CD4-positive, alpha-beta T cell treated with Interleukin-12 subunit alpha and Interleukin-12 subunit beta, for 1 hour (primary cell): ENCODE results near the gene GPER1.

Source experiments
- DNase-seq: peaks from one replicate; pipeline ENCODE4 v3.0.0-alpha.2; 2020

Gene GPER1

DNA sequence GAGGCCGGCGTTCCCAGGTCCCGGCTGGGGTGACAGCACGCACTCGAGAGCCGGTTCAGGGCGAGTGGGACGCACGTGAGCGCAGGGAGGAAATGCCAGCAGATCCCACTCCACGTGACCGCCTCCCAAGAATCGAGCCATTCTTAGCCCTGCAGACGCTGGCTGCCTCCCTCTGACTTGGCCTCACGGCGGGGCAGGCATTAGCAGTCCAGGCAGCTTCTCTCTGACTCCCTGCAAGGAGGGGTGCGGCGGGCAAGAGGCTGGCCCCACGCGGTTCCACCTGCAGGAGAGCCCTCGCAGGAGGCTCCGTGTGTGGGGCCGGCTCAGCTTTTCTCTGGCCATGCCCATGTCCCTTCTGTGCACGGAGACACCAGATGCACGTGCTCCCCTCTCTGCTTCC lies 33.5 kb upstream of the GPER1 start:
- no peak for DNase-seq

DNA sequence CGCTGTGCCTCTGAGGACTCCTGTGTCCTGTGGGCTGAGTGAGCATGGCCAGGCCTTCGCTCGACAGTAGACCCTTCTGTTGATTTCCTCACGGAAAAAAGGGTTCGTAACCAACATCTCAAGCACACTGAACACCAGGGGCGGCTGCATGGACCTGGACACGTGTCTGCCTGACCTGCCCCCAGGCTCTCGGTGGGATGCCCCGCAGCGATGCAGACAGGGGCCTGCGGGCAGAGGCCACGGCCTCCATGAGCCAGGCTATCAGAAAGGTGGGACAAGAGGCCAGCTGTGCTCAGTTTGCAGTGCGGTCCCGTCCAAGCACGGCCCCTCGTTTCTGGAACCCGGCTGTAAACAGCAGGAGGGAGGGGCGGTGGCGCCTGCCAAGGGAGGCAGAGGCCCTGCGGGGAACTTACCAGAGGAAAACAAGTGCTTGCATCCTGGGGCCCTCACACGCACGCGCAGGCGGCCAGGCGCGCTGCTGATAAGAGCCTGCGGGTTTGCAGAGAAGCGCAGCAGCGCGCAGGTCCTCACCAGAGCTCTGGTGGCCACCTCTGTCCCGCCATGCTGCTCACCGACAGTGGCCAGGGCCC lies 33.0 kb upstream of the GPER1 start:
- DNase-seq = peak; percentile 46

DNA sequence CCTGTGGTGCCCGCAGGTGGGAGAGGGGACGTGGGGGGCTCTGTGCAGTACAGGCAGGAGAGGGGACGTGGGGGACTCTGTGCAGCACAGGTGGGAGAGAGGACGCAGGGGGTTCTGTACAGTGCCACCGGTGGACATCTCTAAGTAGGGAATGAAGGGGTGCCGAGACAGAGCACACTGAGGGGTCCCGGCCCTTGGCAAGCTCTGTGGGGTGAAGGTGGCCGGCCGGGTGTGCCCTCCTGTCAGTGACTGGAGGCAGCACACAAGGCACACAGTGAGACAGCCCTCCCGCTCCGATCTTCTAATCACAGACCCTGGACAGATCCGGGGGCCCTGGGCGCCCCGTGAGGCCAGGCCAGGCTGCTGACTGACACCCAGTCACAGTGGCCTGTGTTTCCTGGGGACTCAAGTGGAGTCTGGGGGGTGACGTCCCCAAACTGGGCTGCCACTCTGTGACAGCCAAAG lies 32.4 kb upstream of the GPER1 start:
- DNase-seq = no peak

DNA sequence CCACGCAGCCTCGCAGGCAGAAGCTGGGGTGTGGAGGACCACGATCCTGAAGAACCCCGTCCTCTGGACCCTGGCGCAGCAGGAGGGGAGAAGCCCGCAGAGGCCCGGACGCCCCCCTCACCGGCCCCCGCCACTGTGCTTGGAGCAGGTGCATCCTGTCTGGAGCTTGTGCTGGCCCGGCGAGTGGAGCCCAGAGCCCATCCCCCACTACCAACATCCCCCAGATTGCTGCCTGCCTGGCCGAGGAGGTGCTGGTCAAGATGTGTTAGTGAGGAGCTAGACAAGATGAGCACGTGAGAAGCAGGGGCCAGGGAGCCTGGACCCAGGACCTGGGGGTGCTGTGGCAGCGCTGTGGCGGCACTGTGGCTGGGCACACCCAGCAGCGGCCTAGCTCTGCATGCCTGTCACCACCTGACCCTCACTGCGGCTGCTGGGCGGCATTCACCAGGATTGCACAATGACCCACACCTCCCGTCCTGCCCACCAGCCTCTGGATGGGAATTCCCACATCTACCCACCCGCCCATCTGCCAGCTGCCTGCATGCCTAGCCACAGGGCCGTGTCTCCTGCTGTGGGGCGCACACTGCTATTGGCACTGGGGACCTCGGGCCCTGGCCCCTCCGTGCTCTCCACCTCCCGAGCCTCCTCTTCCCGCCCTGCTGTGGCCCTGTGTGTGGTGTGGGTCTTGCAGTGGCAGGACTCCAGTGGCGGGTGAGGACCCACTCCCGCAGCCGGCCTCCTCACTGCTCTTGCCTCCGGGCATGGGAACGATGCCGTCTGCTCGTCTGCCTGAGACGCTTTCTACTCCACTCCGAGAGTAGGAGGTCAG lies 31.7 kb upstream of the GPER1 start:
- no peak for DNase-seq

DNA sequence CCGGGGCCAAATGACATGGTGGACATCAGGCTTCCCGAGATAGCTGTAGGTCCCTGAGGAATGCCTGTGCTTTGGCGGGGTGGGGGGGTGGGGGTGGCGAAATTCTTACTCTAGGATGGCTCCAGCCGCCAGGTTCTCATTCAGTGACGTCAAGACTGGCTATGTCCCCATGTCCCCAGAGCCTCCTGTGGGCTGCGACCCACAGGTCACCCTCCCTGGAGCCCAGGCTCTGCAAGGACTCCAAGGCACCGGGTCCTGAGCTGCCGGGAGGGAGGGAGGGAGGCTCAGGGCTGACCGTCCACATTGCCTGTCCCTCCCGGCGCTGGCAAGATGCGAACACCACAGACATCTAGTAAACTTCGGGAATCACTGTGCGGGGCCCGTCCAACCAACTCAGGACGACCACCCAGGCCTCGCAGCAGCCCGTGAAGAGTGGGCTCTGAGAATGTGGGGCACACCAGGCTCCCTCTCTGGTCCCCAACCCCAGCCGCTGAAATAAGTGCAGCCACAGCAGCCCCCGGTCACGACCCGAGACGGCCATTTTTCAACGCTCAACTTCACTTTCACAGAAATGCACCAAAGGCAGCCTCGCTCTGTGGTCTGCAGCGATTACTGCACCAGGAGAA lies 31.0 kb upstream of the GPER1 start:
- DNase-seq = no peak

DNA sequence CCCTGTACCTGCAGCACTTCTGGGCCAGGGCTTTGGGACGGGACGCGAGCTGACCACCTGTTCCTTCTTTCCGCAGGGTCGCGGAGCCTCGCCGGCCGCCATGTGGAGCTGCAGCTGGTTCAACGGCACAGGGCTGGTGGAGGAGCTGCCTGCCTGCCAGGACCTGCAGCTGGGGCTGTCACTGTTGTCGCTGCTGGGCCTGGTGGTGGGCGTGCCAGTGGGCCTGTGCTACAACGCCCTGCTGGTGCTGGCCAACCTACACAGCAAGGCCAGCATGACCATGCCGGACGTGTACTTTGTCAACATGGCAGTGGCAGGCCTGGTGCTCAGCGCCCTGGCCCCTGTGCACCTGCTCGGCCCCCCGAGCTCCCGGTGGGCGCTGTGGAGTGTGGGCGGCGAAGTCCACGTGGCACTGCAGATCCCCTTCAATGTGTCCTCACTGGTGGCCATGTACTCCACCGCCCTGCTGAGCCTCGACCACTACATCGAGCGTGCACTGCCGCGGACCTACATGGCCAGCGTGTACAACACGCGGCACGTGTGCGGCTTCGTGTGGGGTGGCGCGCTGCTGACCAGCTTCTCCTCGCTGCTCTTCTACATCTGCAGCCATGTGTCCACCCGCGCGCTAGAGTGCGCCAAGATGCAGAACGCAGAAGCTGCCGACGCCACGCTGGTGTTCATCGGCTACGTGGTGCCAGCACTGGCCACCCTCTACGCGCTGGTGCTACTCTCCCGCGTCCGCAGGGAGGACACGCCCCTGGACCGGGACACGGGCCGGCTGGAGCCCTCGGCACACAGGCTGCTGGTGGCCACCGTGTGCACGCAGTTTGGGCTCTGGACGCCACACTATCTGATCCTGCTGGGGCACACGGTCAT lies 30.3 kb upstream of the GPER1 start:
- DNase-seq = no peak

DNA sequence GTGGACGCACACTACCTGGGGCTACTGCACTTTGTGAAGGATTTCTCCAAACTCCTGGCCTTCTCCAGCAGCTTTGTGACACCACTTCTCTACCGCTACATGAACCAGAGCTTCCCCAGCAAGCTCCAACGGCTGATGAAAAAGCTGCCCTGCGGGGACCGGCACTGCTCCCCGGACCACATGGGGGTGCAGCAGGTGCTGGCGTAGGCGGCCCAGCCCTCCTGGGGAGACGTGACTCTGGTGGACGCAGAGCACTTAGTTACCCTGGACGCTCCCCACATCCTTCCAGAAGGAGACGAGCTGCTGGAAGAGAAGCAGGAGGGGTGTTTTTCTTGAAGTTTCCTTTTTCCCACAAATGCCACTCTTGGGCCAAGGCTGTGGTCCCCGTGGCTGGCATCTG lies 29.6 kb upstream of the GPER1 start:
- no peak for DNase-seq

DNA sequence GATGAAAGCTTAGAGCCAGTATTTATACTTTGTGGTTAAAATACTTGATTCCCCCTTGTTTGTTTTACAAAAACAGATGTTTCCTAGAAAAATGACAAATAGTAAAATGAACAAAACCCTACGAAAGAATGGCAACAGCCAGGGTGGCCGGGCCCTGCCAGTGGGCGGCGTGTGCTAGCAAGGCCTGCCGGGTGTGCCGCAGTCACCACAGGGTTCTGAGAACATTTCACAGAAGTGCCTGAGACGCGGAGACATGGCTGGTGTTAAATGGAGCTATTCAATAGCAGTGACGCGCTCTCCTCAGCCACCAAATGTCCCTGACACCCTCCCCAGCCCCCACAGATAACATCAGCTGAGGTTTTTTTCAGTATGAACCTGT lies 29.1 kb upstream of the GPER1 start:
- DNase-seq = peak; percentile 36

DNA sequence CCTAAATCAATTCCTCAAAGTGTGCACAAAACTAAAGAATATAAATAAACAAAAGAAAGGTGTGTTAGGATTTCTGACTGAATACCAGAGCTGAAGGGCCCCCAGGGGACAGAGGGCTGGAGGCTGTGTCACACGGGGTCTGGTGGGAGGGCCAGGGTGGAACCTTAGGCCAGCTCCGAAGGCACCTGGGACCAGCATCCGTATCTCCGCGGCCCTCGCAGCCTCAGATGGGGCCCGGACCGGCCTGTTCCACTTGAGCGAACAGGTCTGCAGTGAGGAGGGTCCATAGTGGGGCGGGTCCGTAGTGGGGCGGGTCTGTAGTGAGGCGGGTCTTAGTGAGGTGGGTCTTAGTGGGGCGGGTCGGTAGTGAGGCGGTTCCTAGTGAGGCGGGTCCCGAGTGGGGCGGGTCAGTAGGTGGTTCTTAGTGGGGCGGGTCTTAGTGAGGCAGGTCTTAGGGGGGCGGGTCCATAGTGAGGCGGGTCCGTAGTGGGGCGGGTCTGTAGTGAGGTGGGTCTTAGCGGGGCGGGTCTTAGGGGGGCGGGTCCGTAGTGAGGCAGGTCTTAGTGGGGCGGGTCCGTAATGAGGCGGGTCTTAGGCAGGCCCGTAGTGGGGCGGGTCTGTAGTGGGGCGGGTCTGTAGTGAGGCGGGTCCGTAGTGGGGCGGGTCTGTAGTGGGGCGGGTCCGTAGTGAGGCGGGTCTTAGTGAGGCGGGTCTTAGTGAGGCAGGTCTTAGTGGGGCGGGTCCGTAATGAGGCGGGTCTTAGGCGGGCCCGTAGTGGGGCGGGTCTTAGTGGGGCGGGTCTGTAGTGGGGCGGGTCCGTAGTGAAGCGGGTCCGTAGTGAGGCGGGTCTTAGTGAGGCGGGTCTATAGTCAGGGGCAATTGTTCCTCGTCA lies 28.5 kb upstream of the GPER1 start:
- no peak for DNase-seq

DNA sequence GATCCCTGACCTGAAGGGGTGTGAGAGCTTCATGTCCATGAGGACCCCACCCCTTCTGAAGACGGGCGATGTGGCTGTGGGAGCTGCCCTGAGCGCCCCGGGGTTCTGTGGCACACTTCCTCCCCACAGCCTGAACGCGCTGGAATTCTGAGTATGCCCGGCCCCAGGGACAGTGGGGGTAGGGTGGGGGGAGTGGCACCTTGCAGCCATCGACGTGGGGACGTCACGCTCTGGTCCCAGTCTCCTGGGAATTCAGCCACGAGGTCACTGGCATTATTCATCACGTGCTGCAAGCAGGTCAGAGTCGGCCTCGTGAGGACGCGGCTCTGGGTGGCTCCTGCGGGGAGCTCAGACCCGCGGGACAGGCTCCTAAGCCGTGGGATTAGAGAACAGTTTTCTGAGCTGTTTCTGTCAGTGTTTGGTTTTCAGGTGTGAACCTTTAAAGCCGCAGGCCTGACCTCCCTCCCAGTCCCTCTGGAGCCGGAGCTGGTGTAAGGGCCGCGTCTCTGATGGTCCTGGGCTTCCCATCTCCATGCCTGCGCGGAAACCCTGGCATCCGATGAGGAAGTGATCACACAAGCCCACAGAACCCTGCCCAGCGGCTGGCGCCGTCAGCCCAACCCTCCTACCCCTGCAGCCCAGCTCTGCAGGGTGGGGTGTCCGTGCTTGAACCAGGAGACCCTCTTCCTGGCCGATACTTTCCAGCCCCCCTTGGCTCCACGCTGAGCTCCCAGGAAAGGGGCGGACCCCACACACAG lies 27.4 kb upstream of the GPER1 start:
- DNase-seq = no peak

DNA sequence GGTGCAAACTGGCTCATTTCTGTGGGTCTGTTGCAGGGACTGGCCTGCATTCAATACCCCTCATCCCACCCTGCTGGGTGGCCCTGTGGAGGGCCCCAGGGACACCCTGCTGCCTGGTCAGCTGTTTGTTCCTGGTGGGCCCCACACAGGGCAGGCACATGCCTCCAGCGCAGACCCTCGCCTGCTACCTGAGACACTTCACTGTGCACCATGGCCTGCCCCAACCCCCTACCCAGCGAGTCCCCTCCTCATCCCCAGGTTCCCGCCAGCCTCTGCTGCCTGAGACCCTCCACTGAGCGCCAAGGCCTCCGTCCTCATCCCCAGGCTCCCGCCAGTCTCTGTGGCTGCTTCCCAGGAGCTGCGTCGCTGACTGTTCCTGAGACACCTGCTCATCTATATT lies 26.7 kb upstream of the GPER1 start:
- DNase-seq = no peak

DNA sequence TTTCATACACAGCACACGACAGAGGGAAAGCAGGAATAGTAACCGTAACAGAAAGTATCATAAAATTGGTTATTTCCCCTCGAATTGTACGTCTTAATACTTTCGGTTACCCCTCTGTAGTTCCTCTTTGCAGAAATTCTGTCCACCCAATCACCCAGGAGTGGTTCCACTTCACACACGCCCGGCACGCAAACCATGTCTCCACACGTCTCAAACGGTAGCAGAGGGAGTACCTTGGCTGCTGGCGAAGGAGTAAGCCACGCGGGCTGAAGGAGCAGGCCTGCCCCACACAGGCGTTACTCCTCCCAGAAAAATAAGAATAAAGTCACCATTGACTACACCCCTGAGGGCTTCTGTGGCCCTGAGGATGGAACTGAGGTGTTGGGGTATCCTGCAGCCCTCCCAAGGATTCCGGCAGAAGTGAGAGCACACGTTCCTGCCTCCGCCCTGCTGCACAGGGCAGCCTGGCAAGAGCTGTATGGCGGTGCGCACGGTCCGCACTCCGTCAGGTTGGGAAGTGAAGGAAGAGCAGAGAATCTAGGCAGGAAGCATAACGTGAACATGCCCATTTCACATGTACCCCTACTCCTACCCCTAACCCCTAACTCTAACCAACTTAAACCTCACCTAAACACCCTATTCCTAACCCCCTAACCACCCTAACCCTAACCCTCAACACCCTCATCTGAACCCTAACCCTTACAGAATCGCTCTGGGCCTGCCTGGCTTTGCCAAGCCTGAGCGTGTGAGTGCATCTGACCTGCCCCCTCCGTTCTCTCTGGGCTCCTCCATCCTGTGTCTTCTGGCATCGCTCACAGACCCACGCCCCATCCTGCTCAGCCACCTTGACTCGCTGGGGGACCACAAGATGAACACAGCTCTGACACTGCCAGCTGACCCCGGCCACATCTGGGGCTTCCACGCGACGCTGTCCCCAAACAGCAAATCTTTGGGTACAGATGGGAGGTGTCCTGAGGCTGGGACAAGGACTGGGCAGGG lies 25.3 kb upstream of the GPER1 start:
- DNase-seq = no peak

DNA sequence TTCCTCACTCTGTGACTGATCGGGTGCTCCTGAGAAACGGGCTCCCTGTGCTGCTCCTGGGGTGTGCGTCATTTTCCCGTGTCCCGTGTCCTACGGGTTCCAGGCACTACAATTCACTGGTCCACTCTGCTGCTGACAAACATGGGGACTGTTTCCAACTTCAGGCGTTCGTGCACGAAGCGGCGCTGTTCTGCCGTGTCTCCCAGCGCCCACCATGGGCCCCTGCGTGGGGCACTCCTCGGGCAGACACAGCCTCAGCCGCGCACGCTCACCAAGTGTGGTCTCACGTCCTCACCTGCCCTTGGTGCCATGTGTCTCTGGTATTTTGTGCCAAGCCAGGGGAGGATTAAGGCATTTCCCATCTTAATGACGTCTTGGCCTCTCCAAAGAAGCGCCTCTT lies 24.6 kb upstream of the GPER1 start:
- DNase-seq = no peak

DNA sequence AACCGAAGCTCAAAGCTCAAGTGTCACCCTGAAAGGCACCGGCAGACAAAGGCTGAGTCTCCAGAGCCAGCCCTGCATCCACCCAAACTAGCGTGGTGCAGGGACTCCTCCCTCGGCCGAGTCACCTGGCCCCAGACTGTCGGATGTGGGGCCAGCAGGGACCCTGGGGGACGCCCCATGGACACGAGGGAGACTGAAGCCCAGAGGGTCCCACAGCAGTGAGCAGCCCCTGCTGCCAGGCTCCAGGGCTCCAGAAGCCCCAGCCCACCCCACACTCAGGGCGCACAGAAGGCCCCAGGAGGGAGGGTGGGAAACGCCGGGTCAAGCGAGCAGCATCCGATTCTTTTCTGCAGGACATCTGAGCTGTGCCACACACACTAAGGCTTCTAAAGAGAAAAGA lies 23.3 kb upstream of the GPER1 start:
- DNase-seq = no peak

DNA sequence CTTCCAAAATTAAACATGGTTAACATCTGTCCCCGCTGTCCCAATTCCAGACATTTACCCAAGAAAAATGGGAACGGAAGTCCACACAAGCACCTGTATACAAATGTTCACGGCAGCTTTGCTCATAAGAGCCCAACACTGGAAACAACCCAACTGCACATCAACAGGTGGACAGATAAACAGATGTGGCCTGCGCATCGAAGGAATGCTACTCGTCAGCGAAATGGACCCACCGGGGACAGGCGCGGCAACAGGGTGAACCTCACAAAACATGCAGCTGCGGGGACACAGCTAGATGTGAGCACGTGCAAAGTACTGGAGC lies 22.7 kb upstream of the GPER1 start:
- no peak for DNase-seq

DNA sequence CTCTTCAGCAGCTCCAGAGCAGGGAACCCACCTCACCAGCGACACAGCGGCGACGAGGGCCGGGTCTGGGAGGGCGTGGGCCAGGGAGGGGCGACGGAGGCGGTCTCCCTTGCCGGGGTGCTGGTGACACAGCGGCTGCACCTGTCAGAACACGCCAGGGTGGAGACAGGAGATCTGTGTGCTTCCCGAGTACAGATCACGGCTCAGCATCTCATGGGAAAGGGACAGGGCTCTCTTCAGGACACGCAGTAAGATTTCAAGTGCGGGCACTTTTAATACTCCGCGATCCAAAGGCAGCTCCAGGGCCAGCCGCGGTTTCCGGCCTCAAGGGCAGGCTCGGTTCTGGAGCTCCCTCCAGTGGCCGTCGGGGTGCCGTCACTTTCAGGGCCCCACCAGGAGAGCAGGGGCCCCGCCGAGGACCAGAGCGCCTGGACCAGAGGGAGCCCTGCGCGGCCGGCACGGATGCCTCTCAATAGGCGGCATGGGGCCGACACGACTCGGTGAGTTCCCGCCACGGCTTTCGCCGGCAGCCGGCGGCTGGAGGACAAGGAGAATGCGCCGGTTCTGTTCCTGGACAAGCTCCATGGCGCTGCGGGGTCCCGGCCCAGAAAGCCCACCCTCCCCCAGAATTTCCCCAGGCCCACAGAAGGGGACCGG lies 22.2 kb upstream of the GPER1 start:
- DNase-seq = peak; percentile 84

DNA sequence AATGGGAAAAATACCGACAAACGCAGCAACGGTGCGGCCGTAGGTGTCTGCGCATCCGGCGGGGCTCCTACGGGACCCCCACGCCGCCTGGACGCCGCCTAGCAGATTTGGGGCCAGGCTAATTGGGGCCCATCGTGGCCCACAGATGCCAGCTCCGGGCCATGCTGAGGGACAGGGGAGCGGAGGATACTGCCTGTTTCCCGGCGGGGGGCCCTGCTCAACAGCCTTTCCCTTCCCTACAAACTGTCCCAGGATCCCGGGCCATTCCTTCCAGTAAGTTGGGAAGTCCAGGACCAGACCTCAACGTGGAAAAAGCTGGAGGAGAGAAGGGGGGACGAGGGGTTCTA lies 21.7 kb upstream of the GPER1 start:
- no peak for DNase-seq

DNA sequence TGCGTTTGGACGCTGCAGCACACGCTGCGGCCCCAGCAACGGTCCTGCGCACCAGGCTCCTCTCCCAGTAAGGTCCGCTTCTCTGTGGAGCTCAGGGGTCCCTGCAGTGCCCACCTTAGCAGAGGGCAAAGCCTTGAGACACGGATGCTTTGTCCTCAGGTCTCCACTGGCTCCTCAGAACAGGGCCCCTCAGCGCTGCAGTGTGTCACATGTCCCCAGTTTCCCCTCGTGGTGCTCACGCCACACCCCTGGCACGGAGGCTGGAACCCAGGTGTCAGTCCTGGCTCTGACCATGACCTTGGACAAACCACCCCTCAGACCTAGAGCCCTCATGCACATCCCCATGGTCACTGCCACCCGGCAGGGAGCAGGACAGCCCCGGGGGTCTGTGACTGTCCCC lies 19.9 kb upstream of the GPER1 start:
- DNase-seq = no peak

DNA sequence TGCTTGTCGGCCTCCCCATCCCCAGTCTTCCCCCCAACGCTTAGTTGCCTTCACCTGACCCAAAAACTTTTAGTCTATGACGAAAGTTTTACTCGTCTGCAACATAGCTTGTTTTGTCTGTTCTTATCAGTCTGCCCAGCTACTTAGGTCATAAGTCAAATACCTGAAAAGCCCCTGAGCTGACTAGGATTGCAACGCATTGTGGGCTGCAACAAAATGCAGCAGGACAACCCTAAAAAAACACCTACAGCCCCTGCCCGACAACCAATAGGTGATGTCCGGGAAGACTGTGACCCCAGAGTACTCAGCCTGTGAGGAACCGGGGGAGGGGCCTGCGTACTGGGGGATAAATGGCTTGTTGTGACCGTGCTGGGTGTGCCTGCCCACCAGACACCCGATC lies 19.3 kb upstream of the GPER1 start:
- no peak for DNase-seq

DNA sequence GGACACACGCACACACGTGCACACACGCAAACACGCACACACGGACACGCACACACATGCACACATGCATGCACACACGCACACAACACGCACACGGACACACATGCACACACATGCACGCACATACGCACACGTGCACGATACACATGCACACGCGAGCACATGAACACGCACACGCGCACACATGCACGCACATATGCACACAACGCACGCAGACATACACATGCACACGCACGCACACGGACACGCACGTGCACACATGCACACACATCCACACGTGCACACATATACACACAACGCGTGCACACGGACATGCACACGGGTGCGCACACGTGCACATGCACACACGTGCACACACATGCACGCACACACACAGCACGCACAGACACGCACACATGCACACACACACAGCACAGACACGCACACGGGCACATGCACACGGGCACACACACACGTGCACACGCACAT lies 17.3 kb upstream of the GPER1 start:
- DNase-seq = no peak
